Activated CD4-positive, alpha-beta T cell treated with anti-CD3 and anti-CD28 coated beads, Interleukin-2, amount 50 U/mL, for 48 hours (primary cell): ENCODE results near the gene NCF2.

ENCODE experiments used
- DNase-seq, 2 experiments: peaks; one replicate each; pipeline ENCODE4 v3.0.0-alpha.2; 2020

The NCF2 gene

DNA sequence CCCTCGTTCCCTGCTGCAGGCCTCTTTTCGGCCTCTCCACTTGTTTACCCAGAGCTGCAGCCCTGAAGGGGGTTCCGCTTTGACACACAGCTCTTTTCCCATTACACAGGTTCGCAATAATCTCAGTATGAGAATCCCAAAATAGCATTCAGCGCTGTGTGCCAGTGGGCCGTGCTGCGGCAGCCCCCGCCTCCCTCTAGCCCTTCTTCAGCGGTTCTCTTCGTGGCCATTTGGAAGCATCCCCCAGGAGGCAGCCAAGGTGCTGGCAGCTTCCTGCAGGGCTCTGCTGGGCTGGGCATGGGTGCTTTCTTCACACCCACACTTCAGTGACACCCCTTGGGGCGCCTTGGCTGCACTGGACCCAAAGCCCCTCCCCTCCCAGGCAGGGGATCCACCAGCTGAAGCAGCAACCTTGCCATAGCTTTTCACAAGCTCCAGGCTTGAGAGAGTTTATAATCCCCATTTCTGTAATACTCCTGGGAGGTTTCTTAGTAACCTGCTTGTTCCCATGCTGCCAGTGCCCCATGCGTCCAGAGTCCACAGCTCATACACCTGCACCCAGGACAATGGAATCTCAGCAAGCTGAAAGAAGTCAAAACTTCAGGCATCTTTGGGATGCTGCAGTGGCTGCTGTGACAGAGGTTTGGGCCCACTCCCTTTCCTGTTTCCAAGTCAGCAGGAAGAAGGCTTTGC lies 8.1 kb downstream of the NCF2 start:
- no peak for DNase-seq

DNA sequence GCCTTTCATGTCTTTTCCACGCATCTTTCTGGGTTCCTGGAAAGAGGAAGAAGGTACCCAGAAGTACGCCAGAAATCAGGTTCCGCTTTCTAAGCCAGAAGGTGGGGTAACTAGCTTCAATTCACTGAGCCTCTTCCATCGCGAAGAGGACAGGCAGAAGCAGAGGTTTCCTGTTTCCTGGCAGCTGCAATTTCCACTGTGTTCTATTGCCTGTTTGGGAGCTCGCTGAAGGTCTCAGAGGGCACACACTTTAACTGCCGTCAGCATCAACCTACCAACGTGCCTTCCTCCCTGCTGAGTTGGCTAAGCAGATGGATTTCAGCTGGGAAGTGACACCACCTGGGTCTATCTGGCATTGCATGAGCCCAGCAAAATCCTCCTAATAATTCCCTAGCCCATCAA lies 10.0 kb downstream of the NCF2 start:
- no peak for DNase-seq

DNA sequence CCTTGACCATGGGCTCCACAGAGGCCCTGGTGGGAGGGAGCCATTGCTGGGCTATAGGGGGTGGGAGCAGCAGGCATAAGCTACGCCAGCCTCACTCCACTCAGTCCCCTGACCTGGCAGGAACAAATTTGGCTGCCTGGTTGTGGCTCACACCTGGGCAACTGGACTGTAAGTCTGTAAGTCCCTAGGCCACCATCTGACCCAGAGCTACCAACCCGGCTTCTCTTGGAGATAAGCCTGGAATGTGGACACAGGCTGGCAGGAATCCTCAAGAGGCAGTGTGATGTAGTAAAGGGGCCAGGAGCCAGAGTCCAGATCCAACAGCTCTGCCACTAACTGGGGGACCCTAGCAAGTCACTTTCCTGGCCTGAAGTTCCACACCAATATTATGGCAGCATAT lies 11.4 kb downstream of the NCF2 start:
- no peak for DNase-seq

- DNase-seq = no peak
Measured at GRCh38 chr1:183577897-183578465, 12.3 kb downstream of the NCF2 start.

- DNase-seq = no peak
Measured at GRCh38 chr1:183576537-183576936, 13.7 kb downstream of the NCF2 start.

DNA sequence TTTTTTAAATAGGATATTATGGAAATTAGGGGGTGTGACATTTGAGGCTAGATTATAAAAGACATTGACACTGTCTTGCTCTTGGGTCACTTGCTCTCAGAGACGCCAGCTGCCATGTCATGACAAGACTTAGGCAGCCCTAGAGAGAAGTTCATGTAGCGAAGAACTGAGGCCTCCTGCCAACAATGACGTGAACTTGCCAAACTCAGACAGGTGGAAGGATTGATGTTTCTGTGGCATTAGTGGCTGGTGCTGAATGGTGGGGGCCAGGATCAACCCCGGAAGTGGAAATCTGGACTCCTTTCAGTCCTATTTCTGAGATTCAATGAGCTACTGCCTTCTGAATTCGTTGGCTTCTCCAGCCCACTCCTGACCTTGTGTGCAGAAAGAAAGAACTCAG lies 14.7 kb downstream of the NCF2 start:
- DNase-seq = no peak

DNA sequence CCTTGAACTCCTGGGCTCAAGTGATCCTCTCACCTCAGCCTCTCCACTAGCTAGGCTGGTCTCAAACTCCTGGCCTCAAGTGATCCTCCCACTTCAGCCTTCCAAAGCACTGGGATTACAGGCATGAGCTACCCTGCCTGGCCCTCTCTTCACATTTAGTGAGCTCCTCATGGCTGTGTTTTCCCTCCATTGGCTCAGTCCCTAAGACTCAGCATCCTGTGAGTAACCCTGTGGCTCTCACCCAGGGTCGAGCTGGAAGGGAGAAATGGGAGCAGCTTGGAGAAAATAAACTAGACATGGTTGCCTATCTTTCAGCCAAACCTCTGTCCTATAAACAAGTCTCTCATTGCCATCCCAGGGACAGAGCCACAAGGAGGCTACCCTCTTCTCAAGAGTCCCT lies 17.5 kb downstream of the NCF2 start:
- DNase-seq = no peak

- DNase-seq = no peak
Measured at GRCh38 chr1:183571678-183572268, 18.5 kb downstream of the NCF2 start.

DNA sequence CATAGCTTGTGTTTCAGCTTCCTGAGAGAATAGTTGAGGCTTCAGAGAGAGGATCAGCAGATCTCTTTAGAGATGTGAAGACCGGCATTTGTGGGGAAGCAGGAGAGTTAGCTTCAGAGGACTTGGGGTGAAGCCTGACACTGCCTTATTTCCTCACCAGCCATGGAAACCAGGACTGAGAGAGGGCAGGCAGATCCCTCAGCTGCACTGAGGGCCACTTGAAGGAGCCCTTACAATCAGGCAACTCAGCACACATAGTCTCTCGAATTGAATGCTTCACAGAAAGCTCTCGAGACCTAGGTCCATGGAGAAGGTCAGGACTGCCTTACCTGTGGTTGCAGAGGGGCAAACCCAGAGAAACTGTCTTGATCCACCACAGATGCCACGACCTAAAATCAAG lies 19.8 kb downstream of the NCF2 start:
- no peak for DNase-seq

GRCh38 chr1:183569801-183570200 lies 20.5 kb downstream of the NCF2 start:
- no peak for DNase-seq

GRCh38 chr1:183569141-183569540 lies 21.1 kb downstream of the NCF2 start:
- peak in 1 of 2 experiments; percentile 23 for DNase-seq

DNA sequence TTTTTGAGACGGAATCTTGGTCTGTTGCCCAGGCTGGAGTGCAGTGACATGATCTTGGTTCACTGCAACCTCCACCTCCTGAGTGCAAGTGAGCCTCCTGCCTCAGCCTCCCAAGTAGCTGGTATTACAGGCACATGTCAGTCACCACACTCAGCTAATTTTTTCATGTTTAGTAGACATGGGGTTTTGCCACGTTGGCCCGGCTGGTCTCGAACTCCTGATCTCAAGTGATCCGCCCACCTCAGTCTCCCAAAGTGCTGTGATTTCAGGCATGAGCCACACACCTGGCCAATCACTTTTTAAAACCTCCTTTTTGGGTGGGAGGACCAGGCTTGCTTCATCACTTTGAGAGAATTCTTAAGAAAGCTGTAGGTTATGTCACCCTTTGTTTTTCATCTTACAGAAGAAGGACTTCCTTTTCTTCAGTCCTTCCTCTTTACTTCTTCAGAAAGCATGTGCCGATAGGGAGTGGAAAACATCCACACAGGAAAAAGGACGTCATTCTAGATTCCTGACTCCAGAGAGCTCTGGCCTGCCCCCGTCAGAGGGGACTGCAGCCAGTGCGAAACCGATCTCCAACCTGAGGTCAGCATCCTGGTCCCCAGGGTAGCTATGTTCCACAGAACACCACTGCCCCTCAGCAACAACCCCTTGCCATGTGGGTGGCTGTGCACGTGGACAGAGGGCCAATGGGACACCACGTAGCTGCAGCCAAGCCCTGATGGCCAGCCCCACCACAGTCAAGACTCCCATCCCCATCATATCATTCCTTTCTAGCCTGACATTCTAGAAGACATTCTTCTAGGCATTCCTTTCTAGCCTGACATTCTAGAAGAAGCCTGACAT lies 21.9 kb downstream of the NCF2 start:
- DNase-seq = no peak

- no peak for DNase-seq
Measured at GRCh38 chr1:183567584-183567983, 22.7 kb downstream of the NCF2 start.

GRCh38 chr1:183566026-183566425 lies 24.2 kb downstream of the NCF2 start:
- DNase-seq = no peak

DNA sequence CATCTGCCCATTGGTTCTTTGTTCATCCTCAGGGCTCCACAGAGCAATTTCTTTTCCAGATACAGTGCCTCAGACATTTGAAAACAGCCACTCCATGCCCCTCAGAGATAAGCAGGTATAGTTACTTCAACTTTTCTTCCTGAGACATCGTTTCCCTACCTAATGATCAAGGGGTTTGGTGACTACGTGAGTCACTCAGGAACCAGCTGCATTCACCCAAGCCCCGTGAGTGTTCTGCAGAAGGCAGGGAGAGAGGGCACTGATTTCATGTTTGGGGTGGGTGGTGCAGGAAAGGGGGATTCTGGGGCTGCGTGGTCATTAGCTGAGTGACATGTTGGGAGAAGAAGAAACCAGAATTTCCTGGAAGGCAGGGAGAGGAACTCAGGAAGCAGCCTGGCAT lies 25.0 kb downstream of the NCF2 start:
- DNase-seq = no peak

- DNase-seq = no peak
Measured at GRCh38 chr1:183562701-183563100, 27.6 kb downstream of the NCF2 start.

DNA sequence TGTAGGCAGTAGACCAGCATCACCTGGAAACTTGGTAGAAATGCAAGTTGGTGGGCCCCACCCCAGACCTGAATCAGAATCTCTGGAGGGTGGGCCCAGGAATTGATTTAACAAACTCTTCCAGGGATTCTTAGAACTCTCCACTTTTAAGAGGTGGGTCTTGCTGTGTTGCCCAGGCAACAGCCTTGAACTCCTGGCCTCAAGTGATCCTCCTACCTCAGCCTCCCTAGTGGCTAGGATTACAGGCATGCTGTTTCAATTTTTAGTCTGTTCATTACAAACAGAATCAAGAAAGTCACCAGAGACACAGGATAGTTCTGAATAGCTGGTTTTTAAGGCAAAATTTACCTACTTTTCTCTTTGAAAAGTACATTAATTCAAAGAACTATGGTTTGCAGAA lies 31.2 kb downstream of the NCF2 start:
- no peak for DNase-seq

DNA sequence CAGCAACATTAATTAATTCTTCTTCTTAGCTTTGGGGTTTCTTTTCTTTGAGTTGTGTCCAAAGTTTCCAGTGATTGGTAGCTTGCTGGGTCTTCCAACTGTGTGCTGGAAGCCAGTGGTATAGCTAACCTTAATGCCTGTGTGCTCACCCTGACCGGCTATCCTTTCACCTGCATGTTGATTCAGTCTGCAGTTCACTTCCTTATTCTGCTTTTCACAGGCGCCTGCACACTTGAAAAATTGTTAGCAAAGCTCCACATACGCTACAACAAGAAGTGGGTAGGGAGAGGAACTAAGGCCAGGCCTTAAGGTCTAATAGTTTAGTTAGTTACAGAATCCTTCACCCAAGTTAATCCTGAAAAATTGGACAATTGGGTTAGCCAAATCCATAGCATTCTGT lies 35.7 kb downstream of the NCF2 start:
- no peak for DNase-seq

- no peak for DNase-seq
Measured at GRCh38 chr1:183553764-183554163, 36.5 kb downstream of the NCF2 start.

DNA sequence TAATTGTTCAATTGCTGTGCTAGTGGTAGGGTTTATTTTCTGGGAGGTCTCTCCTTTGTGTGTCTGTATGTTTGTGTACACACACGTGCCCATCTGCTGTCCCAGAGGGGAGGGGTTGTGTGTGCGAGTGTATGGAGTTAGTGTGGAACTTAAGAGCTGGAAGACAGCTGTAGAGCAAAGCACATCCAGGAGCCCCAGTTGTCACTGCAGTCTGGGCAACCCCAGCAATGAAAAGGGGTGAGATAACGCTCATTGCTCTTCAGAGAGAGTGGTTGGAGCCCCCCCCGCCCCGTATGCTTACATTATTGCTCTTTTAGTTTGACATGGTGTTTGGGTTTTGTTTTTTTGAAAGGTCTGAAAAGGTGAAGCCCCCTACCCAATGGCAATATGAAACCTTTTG lies 36.9 kb downstream of the NCF2 start:
- DNase-seq = no peak

DNA sequence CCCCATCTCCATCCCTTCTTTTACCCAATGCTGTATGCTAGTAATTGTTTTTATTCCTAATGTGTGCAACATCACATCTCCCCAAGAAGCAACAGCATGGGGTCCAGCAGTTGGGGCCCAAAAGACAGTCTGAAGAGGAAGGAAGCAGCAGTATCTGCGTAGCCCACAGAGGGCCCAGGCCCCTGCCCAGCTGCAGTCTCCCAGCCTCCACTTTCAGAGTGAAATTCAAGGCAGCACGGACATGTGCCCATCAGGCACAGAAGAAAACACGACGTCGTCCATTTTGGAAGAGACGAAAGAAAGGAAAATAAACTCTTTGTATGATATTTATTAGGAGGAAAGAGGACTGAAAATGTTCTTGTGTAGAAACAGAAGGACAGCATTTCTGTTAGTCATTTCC lies 37.4 kb downstream of the NCF2 start:
- no peak for DNase-seq

GRCh38 chr1:183552441-183552840 lies 37.8 kb downstream of the NCF2 start:
- no peak for DNase-seq

- no peak for DNase-seq
Measured at GRCh38 chr1:183551924-183552323, 38.3 kb downstream of the NCF2 start.

GRCh38 chr1:183550915-183551314 lies 39.3 kb downstream of the NCF2 start:
- DNase-seq = no peak
